Jurkat, Clone E6-1 (cell line): ENCODE measurements around the gene PLAGL1.
"Not testable (repeated sequence)": the region's sequence is repeated elsewhere in the genome, so short reads cannot be mapped to it uniquely, and the experiment has no call there.

Experiments used
- DNase-seq: peaks from one replicate; pipeline ENCODE4 v3.0.0-alpha.2; 2011; ENCODE audit warnings: low read depth, low spot score
- H3K4me3 ChIP-seq: 2 replicates; pipeline ENCODE4 v1.5.1; 2011; ENCODE audit warnings: mild to moderate bottlenecking, low read length, control low read depth, moderate library complexity

The PLAGL1 gene

GRCh38 chr6:144013486-144013909 is 5.4 kb upstream of the PLAGL1 start:
- peak; percentile 34 for DNase-seq
- H3K4me3 ChIP-seq: no peak overlapping the region

DNA sequence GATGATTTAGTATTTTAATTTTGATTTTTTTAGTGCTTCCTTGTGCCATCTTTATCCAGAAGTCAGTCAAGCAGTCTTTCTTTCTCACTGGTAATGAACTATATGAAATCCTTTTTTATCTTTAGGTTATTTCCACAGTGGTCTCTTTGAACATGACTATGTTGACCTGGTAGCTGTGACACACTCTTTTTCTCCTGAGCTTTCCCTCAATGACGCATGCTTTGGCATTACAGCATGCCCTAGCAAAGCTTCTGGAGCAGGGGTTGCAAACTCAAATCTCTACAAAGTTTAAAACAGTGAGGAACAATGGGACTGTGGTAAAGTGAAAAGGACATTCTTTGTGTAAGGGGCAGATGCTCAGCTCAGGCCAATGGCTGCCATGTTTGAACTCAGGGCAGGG is 4.5 kb upstream of the PLAGL1 start:
- H3K4me3 ChIP-seq: no peak overlapping the region
- no peak for DNase-seq

- H3K4me3 ChIP-seq, DNase-seq: not testable (repeated sequence)
These were observed 1.6 kb upstream of the PLAGL1 start for GRCh38 chr6:144009628-144010027.

- no peak overlapping the region for H3K4me3 ChIP-seq
- DNase-seq: no peak
These were observed 787 bp upstream of the PLAGL1 start for GRCh38 chr6:144008846-144009245.

GRCh38 chr6:144007478-144008119 is 460 bp downstream of the PLAGL1 start:
- H3K4me3 ChIP-seq: peak overlapping the region; percentile 44
- DNase-seq: no peak

GRCh38 chr6:144006736-144007477 is 1.2 kb downstream of the PLAGL1 start:
- H3K4me3 ChIP-seq: no peak overlapping the region
- no peak for DNase-seq

GRCh38 chr6:143999406-143999805 is 8.7 kb downstream of the PLAGL1 start:
- H3K4me3 ChIP-seq: no peak overlapping the region
- DNase-seq: no peak

DNA sequence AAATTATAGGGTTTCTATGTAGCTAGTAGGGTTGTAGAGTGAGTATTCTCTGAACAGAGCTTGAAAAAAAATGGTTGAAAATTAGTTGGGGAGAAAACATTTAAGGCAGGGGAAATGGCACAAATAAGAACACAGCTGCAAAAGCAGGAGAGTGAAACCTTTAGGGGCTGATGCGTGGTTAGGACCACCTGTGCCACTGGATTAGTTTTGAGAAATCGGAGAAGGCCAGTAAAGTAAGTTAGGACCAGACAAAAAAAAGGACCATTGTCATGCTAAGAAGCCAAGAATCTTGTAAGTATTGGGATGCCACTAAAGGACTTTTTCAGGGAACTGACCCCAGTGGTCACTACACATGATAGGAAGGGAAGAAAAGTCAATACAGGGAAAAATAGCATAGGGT is 9.4 kb downstream of the PLAGL1 start:
- H3K4me3 ChIP-seq: no peak overlapping the region
- no peak for DNase-seq

GRCh38 chr6:143993965-143994646 is 14.0 kb downstream of the PLAGL1 start:
- no peak for DNase-seq

DNA sequence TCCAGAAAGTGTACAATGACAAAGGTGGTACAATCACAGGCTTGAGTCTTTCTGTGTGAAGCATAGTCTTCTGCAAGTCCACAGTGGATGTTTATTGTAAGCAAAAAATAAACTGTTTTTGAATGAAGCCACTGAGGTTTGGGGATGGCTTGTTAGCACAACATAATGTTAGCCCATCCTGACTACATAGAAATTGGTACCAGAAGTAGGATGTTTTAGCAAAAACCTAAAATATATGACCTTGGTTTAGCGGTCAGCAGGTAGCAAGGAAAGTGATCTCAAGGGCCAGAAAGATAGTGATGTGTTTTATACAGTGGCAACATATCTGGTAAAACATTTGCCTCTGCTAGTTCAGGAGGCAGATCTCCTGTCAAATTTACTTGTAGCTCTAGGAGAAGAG is 15.8 kb downstream of the PLAGL1 start:
- H3K4me3 ChIP-seq: no peak overlapping the region
- DNase-seq: no peak

More at GRCh38 chr6:143993965-143994646, 14.0 kb downstream of the PLAGL1 start:
- H3K4me3 ChIP-seq: no peak overlapping the region

DNA sequence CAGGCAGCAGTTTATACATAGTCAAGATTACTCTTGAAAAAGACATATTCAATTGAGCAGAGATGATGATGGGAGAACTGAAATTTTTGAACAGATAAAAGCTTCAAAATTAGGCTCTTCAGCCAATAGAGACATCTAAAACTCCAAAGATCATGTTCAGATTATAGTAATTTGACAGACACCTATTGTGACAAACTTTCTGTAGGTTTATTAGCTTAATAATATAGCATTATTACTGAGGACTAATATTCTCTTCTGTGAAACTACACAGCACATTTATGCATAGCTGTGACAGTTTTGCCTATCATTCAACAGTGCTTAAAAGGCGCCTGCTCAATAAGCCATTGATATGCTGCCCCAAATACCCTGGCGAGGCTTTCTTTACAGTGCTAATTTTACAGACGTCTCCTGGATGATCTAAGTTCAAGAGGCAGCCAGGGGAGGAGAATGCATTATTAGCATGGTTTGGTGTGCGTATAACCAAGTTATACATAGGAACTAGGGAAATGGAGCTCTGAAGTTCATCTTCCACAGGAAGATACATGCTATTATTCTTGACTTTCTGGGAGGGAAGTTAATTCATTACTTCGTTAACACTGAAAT is 21.5 kb downstream of the PLAGL1 start:
- H3K4me3 ChIP-seq: no peak overlapping the region
- no peak for DNase-seq

GRCh38 chr6:143984666-143985065 is 23.4 kb downstream of the PLAGL1 start:
- no peak overlapping the region for H3K4me3 ChIP-seq
- DNase-seq: no peak

DNA sequence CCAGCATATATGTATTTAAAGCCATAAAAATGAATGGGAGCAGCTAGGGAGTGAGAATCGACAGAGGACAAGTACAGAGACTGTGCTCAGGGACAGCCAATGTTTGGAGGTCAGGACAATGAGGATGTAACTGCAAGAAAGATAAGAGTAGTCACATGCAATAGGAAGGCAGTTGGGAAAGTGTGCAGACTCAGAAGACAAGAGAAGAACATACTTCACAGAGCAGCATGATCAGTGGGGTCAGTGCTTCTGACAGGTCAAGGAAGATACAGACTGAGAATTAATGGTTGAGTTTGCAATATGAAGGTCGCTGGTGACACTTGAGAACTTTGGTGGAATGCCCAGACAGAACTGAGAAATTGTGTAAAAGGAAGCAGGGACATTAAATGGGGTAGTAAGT is 25.1 kb downstream of the PLAGL1 start:
- no peak for DNase-seq
- no peak overlapping the region for H3K4me3 ChIP-seq

DNA sequence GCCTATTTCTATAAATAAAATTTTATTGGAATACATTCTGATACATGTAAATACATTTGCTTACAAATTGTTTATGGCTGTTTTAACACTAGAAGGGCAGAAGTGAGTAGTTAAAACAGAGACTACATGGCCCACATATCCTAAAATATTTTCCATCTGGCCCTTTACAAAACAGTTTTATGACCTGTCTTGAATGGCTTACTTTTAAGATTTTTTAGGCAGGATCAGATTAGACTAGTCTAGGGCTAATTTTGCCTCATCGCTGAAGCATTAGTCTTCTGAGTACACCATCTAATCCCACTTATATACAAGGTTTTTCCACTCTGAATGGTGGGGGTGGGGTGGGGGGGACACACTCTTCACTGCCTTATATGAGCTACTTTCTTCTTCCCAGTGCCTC is 27.1 kb downstream of the PLAGL1 start:
- no peak for DNase-seq
- H3K4me3 ChIP-seq: no peak overlapping the region

DNA sequence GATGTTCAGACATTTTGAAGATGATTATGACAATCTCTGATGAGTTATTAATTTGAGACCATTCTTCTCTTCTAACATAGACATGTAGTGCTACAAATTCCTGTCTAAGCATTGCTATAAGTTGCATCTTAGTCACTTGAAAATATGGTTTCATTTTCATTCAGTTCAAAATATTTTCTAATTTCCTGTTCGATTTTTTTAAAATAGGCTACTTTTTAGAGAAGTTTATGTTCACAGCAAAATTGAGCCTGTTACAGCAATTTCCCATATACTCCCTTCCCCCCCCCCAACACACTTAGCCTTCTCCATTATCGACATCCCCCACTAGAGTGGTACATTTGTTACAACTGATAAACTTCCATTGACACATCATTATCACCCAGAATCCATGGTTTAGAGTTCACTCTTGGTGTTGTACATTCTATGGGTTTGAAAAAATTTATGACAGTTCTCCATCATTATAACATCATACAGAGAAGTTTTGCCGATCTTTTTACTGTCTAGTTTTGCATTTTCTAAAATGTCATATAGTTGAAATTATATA is 31.2 kb downstream of the PLAGL1 start:
- DNase-seq: no peak
- no peak overlapping the region for H3K4me3 ChIP-seq

- no peak overlapping the region for H3K4me3 ChIP-seq
- no peak for DNase-seq
These were observed 34.0 kb downstream of the PLAGL1 start for GRCh38 chr6:143974089-143974488.

DNA sequence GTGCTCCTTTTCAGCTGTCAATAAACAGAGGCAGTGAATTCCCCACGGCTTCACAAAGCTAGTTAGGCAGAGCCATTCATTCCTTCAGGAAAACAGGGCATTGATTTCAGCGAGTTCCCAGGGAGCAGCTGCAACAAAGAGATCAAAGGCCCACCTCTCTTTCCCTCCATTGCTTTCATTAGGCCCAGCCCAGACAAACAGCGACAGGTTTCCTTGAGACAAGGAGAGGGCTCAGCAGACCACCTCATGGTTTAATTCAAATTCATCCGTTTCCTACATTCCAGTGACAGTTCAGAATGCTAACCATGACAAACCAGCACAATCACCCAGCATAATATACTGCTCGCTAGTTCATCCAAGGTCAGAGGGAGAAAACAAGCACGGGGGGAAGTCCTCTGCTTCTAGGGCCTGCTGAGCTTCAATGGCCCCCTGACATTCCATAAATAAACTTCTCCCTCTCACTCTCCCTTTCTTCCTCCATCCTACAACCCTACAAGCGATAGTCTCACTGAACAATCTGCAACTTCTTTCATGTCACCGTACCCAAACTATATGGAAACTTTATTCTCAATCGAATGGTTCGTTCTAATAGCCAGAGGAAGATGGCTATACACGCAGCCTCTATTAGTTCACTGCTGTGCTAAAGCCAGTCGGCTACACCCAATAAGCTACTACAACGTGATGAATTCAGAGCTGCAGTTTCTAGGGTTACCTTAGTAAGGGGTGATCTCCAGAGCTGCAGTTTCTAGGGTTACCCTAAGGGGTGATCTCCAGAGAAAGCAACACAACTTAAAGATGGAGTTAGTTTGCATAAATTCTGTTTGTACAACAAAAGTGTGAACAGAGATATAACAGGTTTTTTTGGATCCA is 34.7 kb downstream of the PLAGL1 start:
- DNase-seq: no peak
- H3K4me3 ChIP-seq: no peak overlapping the region

DNA sequence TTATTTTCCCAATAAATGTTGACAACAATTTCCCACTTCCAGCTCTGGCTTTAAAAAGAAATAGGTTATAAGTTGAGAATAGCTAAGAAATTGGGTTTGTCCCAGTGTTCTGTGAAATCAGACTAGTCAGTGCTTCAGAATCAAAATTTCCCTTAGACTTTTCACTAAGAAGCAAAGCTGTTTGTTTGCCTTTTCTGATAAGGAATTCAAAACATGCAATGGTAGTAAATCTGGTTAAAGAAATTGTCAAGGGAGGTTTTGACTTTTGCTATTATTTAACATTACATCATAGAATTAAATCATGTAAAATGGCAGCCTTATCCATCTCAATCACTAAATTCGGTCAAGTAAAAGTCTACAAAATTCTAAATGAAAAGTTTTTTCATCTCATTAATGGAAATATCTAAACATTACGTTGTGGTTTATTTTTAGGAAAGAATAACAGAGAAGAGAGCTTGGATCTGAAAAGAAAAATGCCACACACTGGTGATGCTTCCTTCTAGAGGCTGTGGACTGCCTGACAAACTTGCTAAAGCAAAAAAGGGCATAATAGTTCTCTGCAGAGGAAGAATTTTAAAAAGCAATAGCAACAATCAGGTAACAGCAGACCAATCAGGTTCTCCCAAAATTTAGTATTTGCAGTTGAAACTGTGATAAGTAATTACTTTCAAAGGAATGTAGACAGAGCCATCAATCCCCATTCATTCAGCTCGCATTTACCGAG is 36.4 kb downstream of the PLAGL1 start:
- DNase-seq: no peak
- H3K4me3 ChIP-seq: no peak overlapping the region
